ENCODE data around the gene SH3YL1.

DNA sequence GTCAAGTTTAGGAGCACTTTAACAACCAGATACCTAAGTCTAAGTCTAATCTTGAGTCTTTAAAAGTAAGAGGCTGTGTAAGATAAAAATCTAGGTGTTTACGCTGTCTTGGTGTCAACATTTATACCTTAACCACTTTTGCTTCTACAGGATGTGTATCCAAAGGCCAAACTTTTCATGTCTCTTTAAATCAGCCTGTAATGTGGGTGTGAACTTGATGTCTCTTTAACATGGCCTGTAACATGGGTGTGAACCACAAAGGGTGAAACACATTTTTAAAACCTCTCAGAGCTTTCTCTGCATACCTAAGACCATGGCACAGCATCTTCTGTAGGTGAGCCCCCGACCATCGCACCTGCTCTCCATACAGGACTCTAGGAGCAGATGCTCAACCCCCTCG, 40.4 kb downstream of the SH3YL1 start:
- TF ChIP-seq, protein P1, sequence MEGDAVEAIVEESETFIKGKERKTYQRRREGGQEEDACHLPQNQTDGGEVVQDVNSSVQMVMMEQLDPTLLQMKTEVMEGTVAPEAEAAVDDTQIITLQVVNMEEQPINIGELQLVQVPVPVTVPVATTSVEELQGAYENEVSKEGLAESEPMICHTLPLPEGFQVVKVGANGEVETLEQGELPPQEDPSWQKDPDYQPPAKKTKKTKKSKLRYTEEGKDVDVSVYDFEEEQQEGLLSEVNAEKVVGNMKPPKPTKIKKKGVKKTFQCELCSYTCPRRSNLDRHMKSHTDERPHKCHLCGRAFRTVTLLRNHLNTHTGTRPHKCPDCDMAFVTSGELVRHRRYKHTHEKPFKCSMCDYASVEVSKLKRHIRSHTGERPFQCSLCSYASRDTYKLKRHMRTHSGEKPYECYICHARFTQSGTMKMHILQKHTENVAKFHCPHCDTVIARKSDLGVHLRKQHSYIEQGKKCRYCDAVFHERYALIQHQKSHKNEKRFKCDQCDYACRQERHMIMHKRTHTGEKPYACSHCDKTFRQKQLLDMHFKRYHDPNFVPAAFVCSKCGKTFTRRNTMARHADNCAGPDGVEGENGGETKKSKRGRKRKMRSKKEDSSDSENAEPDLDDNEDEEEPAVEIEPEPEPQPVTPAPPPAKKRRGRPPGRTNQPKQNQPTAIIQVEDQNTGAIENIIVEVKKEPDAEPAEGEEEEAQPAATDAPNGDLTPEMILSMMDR (IDR thresholded peaks at IDR 0.05): no peak
- TF ChIP-seq POLR2AphosphoS5 (IDR thresholded peaks at IDR 0.05; ENCODE audit: low read depth, low read length) (no peak), SIN3A (IDR thresholded peaks at IDR 0.05; ENCODE audit: borderline replicate concordance, insufficient read depth, low read depth, low read length) (no peak), TCF7L2 (IDR thresholded peaks at IDR 0.05; ENCODE audit: low read depth, low read length) (no peak)
- TF ChIP-seq, protein P2, sequence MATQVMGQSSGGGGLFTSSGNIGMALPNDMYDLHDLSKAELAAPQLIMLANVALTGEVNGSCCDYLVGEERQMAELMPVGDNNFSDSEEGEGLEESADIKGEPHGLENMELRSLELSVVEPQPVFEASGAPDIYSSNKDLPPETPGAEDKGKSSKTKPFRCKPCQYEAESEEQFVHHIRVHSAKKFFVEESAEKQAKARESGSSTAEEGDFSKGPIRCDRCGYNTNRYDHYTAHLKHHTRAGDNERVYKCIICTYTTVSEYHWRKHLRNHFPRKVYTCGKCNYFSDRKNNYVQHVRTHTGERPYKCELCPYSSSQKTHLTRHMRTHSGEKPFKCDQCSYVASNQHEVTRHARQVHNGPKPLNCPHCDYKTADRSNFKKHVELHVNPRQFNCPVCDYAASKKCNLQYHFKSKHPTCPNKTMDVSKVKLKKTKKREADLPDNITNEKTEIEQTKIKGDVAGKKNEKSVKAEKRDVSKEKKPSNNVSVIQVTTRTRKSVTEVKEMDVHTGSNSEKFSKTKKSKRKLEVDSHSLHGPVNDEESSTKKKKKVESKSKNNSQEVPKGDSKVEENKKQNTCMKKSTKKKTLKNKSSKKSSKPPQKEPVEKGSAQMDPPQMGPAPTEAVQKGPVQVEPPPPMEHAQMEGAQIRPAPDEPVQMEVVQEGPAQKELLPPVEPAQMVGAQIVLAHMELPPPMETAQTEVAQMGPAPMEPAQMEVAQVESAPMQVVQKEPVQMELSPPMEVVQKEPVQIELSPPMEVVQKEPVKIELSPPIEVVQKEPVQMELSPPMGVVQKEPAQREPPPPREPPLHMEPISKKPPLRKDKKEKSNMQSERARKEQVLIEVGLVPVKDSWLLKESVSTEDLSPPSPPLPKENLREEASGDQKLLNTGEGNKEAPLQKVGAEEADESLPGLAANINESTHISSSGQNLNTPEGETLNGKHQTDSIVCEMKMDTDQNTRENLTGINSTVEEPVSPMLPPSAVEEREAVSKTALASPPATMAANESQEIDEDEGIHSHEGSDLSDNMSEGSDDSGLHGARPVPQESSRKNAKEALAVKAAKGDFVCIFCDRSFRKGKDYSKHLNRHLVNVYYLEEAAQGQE (IDR thresholded peaks at IDR 0.05; ENCODE audit: insufficient read depth in 1 of 2, low read depth in 2 of 2, low read length in 1 of 2): no peak

All from Panc1 (cell line).